ENCODE data around the gene ZER1.

Gene ZER1

DNA sequence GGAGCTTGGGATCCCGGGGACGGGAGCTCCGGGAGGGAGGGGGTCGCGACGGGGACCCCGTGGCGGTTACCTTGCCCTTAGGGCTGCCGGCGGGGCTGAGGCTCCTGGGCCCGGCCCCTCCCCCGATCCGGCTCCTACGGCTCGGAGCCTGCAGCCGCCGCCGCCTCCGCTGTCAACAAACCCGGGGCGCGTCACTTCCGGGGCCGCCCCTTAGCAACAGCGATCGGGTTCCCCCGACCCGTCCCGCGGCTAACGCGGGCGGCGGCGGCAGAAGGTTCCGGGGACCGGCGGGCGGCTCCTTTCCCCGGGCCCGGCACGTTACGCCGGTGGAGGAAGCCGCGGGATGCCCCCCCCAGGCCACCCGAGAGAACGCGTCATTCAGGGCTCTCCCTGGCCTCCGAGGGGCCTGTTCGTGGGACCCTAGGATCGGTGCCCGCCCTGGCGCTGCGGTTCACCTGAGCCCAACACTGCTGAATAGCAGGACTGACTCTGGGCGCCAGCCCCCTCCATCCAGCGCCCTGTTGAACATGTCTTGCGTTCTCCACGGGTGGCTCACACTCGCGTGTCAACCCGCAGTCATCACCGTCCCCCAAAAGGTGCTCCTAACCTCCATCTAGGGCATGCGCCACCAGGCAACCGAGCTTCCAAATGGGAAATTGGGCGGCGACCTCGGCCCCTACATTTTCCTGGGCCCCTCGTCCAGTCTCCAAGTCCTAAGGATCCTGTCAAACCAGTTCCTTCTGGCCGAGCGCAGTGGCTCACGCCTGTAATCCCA is at the start of gene ZER1:
Gene ZER1 (minus strand): TSS at position 183 of the 775 bp plus-strand sequence. CDS start 16,362 bp downstream, outside the sequence.
- peak; percentile 39 for DNase-seq (ENCODE audit: low read depth)
- peak within 1 kb of the TSS; percentile 75 for H3K4me3 ChIP-seq (ENCODE audit: low read depth, low read length)
- TF ChIP-seq, protein P1, sequence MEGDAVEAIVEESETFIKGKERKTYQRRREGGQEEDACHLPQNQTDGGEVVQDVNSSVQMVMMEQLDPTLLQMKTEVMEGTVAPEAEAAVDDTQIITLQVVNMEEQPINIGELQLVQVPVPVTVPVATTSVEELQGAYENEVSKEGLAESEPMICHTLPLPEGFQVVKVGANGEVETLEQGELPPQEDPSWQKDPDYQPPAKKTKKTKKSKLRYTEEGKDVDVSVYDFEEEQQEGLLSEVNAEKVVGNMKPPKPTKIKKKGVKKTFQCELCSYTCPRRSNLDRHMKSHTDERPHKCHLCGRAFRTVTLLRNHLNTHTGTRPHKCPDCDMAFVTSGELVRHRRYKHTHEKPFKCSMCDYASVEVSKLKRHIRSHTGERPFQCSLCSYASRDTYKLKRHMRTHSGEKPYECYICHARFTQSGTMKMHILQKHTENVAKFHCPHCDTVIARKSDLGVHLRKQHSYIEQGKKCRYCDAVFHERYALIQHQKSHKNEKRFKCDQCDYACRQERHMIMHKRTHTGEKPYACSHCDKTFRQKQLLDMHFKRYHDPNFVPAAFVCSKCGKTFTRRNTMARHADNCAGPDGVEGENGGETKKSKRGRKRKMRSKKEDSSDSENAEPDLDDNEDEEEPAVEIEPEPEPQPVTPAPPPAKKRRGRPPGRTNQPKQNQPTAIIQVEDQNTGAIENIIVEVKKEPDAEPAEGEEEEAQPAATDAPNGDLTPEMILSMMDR (IDR thresholded peaks at IDR 0.05; ENCODE audit: low read depth, low read length, missing control alignments) = no peak

DNA sequence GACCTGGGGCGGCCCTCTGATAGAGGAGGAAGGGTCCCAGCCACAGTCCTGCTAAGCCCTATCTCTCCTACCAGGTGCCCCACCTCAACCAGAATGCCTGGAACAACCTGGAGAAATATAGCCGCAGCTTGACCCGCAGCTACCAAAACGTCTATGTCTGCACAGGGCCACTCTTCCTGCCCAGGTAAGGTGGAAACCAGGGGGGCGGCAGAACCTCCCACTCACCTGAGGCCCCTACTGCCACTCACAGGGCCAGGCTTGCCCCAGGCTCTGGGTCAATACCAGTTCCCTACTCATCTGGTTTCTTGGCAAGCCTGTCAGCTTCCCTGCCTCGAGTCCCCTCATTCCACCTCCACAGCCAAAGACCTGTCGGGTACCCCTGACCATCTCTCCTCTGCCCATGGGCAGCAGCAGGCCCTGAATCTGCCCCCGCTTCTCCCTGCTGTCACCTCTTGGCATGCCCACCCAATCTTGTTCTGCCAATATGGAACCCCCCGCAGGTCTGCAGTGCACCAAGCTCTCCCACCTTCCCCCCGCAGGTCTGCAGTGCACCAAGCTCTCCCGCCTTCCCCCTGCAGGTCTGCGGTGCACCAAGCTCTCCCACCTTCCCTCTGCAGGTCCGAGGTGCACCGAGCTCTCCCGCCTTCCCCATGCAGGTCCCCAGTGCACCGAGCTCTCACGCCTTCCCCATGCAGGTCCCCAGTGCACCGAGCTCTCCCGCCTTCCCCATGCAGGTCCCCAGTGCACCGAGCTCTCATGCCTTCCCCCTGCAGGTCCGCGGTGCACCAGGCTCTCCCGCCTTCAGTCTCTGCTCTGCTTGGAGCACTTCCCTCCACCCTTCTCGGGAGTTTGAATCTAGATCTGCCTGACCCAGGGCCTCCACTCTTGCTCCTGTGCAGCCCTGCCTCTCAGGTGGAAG is 49.2 kb upstream of the ZER1 start:
- DNase-seq (ENCODE audit: low read depth) = no peak
- H3K4me3 ChIP-seq (ENCODE audit: low read depth, low read length) = no peak overlapping the region
- TF ChIP-seq, protein P1 (IDR thresholded peaks at IDR 0.05; ENCODE audit: low read depth, low read length, missing control alignments) = no peak

DNA sequence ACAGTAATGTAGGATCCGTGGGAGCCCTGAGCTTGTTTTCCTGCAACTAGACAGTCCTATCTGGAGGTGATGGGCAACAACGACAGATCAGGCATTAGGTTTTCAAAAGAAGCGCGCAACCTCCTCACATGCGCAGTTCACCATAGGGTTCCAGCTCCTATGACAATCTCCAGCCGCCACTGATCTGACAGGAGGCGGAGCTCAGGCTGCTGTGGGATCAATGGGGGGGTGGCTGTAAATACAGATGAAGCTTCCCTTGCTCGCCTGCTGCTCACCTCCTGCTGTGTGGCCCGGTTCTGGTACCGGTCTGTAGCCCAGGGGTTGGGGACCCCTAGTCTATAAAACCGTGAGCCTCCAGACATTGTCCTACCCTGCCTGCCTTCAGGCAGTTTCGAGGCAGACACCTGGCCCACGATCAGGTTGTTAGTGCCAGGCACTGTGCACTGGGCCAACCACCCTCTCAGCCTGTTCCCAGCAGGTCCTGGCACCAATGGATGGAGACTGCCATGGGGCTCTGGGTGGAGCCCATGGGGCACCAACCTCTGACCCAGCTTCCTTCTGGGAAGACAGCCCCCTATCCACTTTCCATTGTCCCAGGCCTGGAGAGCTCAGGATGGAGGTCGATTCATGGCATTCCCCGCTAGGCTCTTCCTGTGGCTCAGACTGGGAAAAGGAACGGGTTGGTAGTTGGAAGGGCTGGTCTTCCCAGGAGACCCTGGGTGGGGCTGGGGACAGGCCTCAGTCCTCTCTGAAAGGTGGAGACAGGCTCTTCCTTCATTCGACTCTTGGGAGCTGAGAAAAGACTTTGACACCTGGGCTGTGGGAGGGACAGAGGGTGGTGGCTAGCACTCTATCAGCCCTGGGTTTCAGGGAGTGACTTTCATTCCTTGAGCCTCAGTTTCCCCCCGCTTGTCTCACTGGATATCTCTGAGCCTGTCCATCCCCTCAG is 48.3 kb upstream of the ZER1 start:
- TF ChIP-seq, protein P1 (IDR thresholded peaks at IDR 0.05; ENCODE audit: low read depth, low read length, missing control alignments) = no peak
- DNase-seq (ENCODE audit: low read depth) = no peak

DNA sequence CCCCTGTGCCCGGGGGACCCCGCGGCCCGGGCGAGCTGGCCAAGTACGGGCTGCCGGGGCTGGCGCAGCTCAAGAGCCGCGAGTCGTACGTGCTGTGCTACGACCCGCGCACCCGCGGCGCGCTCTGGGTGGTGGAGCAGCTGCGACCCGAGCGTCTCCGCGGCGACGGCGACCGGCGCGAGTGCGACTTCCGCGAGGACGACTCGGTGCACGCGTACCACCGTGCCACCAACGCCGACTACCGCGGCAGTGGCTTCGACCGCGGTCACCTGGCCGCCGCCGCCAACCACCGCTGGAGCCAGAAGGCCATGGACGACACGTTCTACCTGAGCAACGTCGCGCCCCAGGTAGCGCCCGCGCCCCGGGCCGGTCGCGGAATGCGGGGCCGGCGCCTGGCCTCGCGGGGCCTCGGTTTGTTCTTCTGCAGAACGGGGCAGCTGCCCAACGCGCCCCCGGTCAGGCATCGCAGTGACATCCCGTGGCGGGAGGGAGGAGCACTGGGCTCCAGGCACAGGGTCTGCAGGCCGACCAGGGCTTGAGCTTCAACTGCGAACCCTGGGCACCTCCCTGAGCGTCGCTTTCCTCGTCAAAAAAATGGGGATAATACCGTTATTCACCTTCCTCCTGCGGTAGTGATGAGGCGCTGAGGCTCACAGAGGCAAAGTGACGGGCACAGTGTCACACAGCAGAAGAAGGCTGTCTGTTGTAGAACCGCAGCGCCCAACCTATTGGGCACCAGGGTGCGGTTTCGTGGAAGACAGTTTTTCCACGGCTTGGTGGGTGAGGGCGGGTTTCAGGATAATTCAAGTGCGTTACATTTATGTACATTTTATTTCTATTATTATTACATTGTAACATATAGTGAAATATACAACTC is 47.4 kb upstream of the ZER1 start:
- TF ChIP-seq, protein P1 (IDR thresholded peaks at IDR 0.05; ENCODE audit: low read depth, low read length, missing control alignments) = no peak
- DNase-seq (ENCODE audit: low read depth) = peak; percentile 15
- peak overlapping the region; percentile 65 for H3K4me3 ChIP-seq (ENCODE audit: low read depth, low read length)

More for the DNA sequence above, 48.3 kb upstream of the ZER1 start:
- no peak overlapping the region for H3K4me3 ChIP-seq (ENCODE audit: low read depth, low read length)

DNA sequence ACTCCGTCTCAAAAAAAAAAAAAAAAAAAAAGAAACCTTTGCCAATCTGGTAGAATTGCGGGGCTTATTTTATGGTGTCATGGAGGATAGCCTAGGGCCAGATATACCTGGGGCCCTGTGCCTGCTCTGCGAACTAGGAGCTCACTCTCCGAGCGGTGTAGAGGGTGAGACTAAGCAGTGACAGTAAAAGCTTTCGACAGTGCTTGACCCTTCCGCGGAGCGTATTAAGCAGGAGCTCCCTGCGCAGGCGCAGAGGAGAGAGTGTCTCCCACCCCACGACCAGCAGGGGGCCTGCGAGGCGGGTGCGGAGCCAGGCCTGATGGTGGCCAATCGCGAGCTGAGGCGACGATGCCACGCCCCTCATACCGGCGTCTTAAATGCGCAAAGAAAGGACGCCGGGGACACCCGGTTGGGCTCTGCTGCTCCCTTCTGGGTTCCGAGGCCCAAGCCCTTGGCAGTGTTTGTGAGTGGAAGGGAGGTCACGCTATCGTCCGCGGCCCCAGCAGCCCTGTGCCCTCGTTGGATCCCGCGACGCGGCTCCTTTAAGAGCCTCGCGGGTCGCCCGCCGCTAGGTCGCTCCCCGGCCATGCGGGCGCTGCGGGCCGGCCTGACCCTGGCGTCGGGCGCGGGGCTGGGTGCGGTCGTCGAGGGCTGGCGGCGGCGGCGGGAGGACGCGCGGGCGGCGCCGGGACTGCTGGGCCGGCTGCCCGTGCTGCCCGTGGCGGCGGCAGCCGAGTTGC is 46.5 kb upstream of the ZER1 start, which contains the start of gene ENDOG:
Gene ENDOG (plus strand): TSS at position 402 of the 740 bp plus-strand sequence. CDS start 185 bp downstream, at position 587.
- DNase-seq (ENCODE audit: low read depth) = peak; percentile 93
- H3K4me3 ChIP-seq (ENCODE audit: low read depth, low read length) = peak within 1 kb of the TSS; percentile 65
- TF ChIP-seq, protein P1 (IDR thresholded peaks at IDR 0.05; ENCODE audit: low read depth, low read length, missing control alignments) = peak; percentile 99

Data from GM12864 (cell line).